ENCODE measurements around the gene CHCHD4.

DNA sequence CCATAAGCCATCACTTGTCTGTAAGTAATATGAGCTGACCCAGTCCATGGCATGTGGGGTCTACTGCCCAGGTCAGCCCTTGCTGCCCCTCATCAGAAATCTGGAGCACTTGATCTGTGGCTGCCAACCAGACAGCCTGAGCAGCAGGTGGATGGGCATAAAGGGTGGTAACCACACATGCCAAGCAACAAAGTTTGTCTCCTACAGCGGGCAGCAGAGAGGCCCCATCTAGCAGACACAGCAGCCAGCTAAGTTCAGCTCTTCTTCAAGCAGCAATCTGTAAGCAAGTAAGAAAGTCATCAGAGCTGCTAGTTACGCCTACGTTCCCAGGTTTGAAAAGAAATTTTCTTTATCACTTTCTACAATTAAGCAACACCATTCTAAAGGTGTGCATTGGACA, 27.9 kb downstream of the CHCHD4 start:
- TF ChIP-seq, protein P1, sequence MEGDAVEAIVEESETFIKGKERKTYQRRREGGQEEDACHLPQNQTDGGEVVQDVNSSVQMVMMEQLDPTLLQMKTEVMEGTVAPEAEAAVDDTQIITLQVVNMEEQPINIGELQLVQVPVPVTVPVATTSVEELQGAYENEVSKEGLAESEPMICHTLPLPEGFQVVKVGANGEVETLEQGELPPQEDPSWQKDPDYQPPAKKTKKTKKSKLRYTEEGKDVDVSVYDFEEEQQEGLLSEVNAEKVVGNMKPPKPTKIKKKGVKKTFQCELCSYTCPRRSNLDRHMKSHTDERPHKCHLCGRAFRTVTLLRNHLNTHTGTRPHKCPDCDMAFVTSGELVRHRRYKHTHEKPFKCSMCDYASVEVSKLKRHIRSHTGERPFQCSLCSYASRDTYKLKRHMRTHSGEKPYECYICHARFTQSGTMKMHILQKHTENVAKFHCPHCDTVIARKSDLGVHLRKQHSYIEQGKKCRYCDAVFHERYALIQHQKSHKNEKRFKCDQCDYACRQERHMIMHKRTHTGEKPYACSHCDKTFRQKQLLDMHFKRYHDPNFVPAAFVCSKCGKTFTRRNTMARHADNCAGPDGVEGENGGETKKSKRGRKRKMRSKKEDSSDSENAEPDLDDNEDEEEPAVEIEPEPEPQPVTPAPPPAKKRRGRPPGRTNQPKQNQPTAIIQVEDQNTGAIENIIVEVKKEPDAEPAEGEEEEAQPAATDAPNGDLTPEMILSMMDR (conservative IDR thresholded peaks at IDR 0.05 in 1 of 2, IDR thresholded peaks at IDR 0.05 in 1 of 2; ENCODE audit: extremely low read depth in 1 of 2, insufficient read depth in 1 of 2, low read depth in 1 of 2, low read length in 2 of 2) = peak in 1 of 2 donors; percentile 14
- no peak for TF ChIP-seq EZH2 (IDR thresholded peaks at IDR 0.05; ENCODE audit: borderline replicate concordance, low read length)

All from mammary epithelial cell (primary cell).